ENCODE measurements around the gene HECW1. TPM values are rescaled to one million over a fixed set of nuclear protein-coding genes. Genes with fewer than 3 reads are reported as not detected.
"Not testable (repeated sequence)": the region's sequence is repeated elsewhere in the genome, so short reads cannot be mapped to it uniquely, and the experiment has no call there.

HECW1 gene
- polyA plus RNA-seq, 1 donor from 2014 or later: not detected

DNA sequence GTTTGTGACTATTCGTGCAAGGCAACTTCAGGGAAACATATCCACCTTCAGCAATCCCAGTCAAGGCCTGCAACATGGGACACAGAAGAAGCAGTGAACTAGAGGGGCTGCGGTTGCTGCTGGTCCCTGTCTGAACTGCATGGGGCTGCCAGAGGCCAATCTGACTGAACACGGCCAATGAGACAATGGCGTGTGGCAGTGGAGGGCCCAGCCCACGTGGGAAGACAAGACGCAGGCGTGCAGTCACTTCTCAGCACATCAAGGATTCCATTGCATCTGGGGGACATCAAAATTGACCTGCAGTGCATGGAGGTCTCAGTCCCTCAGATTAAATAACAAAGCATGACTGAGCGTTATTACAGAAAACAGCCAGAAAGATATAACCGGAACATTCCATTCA lies 215.9 kb downstream of the HECW1 start:
- no peak overlapping the region for H3K27ac Mint-ChIP-seq
- peaks cover 1% of the 10 kb centered on the region for H3K36me3 Mint-ChIP-seq
- H3K4me3 Mint-ChIP-seq: no peak overlapping the region
- H3K27me3 Mint-ChIP-seq: peaks cover 5% of the 10 kb centered on the region
- peaks cover 0 to 5% (median 0%) of the 10 kb centered on the region in 3 donors for H3K9me3 Mint-ChIP-seq
- no peaks in the 10 kb centered on the region for H3K4me1 Mint-ChIP-seq

DNA sequence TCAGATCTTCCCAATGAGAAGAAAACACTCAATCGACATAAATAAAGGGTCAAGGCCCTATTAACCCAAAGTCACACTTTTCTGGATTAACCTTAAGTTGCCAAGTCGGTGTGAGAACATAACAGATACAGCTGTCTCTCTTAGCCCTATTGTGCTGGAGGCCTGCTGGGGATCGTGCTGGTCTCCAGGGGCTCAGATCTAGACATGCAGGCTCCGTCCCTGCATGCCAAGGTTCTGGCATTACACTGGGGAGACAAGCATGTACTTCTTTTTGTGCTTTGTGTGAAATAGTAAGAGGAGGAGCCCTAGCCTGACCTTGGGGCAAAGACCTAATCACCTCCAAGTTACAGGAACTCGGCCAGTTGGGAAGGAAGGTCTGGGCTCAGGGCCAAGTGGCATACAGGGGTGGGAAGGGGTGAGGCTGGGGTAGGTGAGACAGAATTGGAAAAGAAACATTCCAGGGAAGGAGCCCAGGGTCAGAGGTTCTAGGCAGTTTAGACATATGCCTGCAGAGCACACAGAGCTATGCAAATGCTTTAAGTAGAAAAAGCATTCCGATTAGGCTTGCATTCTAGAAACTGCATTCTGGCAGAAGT lies 216.4 kb downstream of the HECW1 start:
- Mint-ChIP-seq H3K4me3 (no peak overlapping the region), H3K36me3 (peaks cover 1% of the 10 kb centered on the region), H3K9me3 (peaks cover 0 to 5% (median 0%) of the 10 kb centered on the region in 3 donors), H3K27ac (no peak overlapping the region), H3K27me3 (peaks cover 5% of the 10 kb centered on the region), H3K4me1 (no peaks in the 10 kb centered on the region)

- H3K9me3 Mint-ChIP-seq: peaks cover 0 to 2% (median 0%) of the 10 kb centered on the region in 3 donors
- H3K36me3 Mint-ChIP-seq: peaks cover 1% of the 10 kb centered on the region
- peaks cover 5% of the 10 kb centered on the region for H3K27me3 Mint-ChIP-seq
- H3K4me1 Mint-ChIP-seq: no peaks in the 10 kb centered on the region
- no peak overlapping the region for H3K4me3 Mint-ChIP-seq
- no peak overlapping the region for H3K27ac Mint-ChIP-seq
Observed at GRCh38 chr7:43332193-43332796, 219.8 kb downstream of the HECW1 start.

GRCh38 chr7:43337191-43337590 lies 224.7 kb downstream of the HECW1 start:
- Mint-ChIP-seq H3K36me3 (no peaks in the 10 kb centered on the region), H3K27ac (no peak overlapping the region), H3K4me3 (no peak overlapping the region), H3K27me3 (peaks cover 8% of the 10 kb centered on the region), H3K4me1 (no peaks in the 10 kb centered on the region), H3K9me3 (peaks cover 0 to 8% (median 0%) of the 10 kb centered on the region in 3 donors)

DNA sequence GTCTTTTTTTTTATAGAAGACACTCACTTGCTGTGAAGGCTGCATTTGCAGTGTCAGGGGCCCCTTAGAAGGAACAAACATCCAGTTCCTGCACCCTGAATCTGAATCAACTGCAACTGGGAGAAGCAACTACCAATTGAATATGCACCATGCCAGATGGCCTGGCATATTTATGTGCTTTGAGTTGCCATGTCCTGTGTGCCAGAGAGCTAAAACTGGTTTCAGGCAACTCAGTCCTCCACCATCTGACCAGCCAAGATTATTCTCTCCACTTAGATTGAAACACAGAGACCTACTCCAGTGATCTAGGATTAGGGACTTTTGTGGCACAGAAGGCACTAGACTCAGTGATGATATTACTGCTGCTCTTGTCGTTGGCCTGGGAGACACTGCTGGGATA lies 225.4 kb downstream of the HECW1 start:
- Mint-ChIP-seq H3K27me3 (peaks cover 9% of the 10 kb centered on the region), H3K9me3 (peaks cover 0 to 7% (median 0%) of the 10 kb centered on the region in 3 donors), H3K4me1 (no peaks in the 10 kb centered on the region), H3K36me3 (no peaks in the 10 kb centered on the region), H3K4me3 (no peak overlapping the region), H3K27ac (no peak overlapping the region)

GRCh38 chr7:43341132-43341531 lies 228.7 kb downstream of the HECW1 start:
- peaks cover 9% of the 10 kb centered on the region for H3K27me3 Mint-ChIP-seq
- H3K36me3 Mint-ChIP-seq: no peaks in the 10 kb centered on the region
- H3K9me3 Mint-ChIP-seq: peaks cover 0 to 13% (median 0%) of the 10 kb centered on the region in 3 donors
- H3K27ac Mint-ChIP-seq: no peak overlapping the region
- no peak overlapping the region for H3K4me3 Mint-ChIP-seq
- H3K4me1 Mint-ChIP-seq: no peaks in the 10 kb centered on the region

DNA sequence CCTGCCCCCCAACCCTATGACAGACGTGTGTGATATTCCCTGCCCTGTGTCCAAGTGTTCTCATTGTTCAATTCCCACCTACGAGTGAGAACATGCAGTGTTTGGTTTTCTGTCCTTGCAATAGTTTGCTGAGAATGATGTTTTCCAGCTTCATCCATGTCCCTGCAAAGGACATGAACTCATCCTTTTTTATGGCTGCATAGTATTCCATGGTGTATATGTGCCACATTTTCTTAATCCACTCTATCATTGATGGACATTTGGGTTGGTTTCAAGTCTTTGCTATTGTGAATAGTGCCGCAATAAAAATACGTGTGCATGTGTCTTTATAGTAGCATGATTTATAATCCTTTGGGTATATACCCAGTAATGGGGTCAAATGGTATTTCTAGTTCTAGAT lies 231.0 kb downstream of the HECW1 start:
- Mint-ChIP-seq H3K27me3 (peaks cover 14% of the 10 kb centered on the region), H3K9me3 (peaks cover 0 to 21% (median 0%) of the 10 kb centered on the region in 3 donors)
- not testable (repeated sequence) for H3K27ac Mint-ChIP-seq, H3K36me3 Mint-ChIP-seq, H3K4me3 Mint-ChIP-seq, H3K4me1 Mint-ChIP-seq

DNA sequence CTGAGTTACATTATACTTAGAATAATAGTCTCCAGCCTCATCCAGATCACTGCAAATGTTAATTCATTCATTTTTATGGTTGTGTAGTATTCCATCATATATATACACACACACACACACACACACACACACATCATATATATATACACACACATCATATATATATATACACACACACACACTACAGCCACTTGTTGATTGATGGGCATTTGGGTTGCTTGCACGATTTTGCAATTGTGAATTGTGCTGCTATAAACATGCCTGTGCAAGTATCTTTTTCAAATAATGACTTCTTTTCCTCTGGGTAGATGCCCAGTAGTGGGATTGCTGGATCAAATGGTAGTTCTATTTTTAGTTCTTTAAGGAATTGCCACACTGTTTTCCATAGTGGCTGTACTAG lies 233.2 kb downstream of the HECW1 start:
- Mint-ChIP-seq H3K27me3 (peaks cover 18% of the 10 kb centered on the region), H3K9me3 (peaks cover 0 to 24% (median 4%) of the 10 kb centered on the region in 3 donors)
- H3K36me3 Mint-ChIP-seq, H3K4me3 Mint-ChIP-seq, H3K27ac Mint-ChIP-seq, H3K4me1 Mint-ChIP-seq: not testable (repeated sequence)

- Mint-ChIP-seq H3K9me3 (peaks cover 4 to 18% (median 6%) of the 10 kb centered on the region in 3 donors), H3K4me1 (peaks cover 0 to 1% (median 0%) of the 10 kb centered on the region in 3 donors), H3K4me3 (no peak overlapping the region), H3K27me3 (peaks cover 19% of the 10 kb centered on the region), H3K27ac (no peak overlapping the region), H3K36me3 (peaks cover 3% of the 10 kb centered on the region)
Observed at GRCh38 chr7:43351683-43352082, 239.2 kb downstream of the HECW1 start.

DNA sequence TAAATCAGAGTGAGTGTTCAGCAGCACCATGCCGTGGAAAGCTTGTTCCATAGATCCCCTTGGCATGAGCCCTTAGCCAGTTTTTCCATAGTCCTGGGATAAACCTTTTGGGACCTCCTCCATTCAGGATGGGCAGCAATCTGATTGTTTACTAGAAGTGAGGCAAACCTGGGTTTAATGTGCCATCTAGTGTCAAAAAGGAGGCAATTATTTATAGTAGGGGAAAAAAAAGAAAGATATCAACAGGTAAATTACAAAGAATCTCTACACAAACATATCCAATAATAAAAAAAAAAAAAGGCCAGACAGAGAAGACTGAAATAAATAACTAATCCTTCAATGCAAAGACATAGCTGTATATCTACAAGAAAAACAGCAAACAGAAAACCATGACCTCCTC lies 241.5 kb downstream of the HECW1 start:
- no peak overlapping the region for H3K4me3 Mint-ChIP-seq
- H3K27ac Mint-ChIP-seq: no peak overlapping the region
- no peaks in the 10 kb centered on the region for H3K36me3 Mint-ChIP-seq
- peaks cover 10% of the 10 kb centered on the region for H3K27me3 Mint-ChIP-seq
- peaks cover 4 to 8% (median 6%) of the 10 kb centered on the region in 3 donors for H3K9me3 Mint-ChIP-seq
- peaks cover 0 to 1% (median 0%) of the 10 kb centered on the region in 3 donors for H3K4me1 Mint-ChIP-seq

DNA sequence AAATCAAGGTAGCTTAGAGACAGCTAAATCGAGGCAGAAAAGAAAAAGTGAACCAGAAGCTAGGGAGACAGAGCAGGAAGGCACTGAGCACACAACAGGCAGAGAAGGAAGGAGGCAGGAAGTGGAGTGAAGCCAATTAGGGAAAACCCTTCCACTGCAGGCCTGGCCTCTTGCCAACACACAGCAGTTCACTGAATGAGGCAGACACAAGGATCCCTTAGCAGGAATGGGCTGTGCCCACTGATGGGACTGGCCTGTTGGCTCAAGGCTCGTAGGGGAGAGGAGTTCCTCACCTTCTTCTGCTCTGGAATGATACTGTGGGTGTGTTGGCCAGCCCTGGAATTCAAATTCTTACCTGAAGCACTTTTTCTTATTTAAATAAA lies 250.2 kb downstream of the HECW1 start:
- Mint-ChIP-seq H3K36me3 (peaks cover 2% of the 10 kb centered on the region), H3K4me1 (no peaks in the 10 kb centered on the region), H3K9me3 (no peaks in the 10 kb centered on the region), H3K4me3 (no peak overlapping the region), H3K27ac (no peak overlapping the region), H3K27me3 (no peaks in the 10 kb centered on the region)

DNA sequence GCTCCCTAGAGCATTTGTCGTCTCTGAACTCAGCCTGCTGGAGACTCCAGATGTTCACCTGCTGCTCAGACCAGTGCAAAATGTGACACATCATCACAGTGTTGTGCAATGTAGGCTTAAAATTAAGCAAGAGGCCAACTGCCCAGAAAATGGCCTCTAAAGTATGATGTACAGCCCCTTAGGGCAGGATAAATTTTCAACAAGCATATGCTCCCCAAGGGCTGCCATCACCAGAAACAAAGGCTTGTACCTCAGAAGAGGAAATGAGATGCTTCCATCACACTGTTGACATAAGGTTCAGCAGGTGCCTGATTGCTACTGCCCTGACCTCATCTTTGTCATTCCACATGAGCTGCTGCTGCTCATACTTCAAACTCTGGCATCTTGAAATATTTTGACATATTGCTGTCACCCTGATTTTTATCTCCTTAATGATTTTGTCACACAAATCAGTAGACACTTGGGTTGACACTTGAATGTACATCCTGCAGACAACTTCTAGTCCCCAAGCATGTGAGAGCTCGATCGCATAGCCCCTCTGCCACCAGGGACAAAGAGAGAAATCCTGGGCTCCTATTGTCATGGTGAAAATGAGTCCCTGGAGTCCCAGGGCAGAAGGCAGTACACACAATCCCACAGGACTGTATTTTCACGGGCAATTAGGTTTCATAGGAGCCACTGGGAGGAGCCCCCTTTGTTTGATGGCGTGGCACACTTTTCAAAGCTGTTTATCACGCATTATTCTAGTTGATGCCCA lies 250.8 kb downstream of the HECW1 start:
- H3K9me3 Mint-ChIP-seq: no peaks in the 10 kb centered on the region
- H3K27me3 Mint-ChIP-seq: no peaks in the 10 kb centered on the region
- peaks cover 2% of the 10 kb centered on the region for H3K36me3 Mint-ChIP-seq
- no peak overlapping the region for H3K27ac Mint-ChIP-seq
- no peaks in the 10 kb centered on the region for H3K4me1 Mint-ChIP-seq
- H3K4me3 Mint-ChIP-seq: no peak overlapping the region

DNA sequence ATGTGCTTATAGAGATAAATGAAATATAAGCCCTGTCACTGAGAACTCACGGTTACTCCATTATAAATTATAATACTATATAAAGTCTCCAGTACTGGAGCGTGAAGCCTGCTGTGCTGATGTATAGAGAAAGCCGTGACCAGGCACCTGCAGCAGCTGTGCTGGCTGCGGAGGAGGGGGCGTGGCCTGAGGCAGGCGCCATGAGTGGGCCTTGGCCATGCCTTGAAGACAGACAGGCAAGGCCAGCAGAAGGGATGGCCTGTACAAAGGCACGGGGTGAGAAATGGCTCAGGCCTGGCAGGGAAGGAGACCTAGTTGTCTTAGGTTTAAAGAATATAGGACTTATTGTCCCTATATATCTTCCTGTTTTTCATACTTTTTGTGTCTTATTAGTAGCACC lies 251.9 kb downstream of the HECW1 start:
- no peak overlapping the region for H3K27ac Mint-ChIP-seq
- H3K27me3 Mint-ChIP-seq: peaks cover 2% of the 10 kb centered on the region
- peaks cover 2% of the 10 kb centered on the region for H3K36me3 Mint-ChIP-seq
- no peaks in the 10 kb centered on the region for H3K9me3 Mint-ChIP-seq
- H3K4me1 Mint-ChIP-seq: no peaks in the 10 kb centered on the region
- H3K4me3 Mint-ChIP-seq: no peak overlapping the region

DNA sequence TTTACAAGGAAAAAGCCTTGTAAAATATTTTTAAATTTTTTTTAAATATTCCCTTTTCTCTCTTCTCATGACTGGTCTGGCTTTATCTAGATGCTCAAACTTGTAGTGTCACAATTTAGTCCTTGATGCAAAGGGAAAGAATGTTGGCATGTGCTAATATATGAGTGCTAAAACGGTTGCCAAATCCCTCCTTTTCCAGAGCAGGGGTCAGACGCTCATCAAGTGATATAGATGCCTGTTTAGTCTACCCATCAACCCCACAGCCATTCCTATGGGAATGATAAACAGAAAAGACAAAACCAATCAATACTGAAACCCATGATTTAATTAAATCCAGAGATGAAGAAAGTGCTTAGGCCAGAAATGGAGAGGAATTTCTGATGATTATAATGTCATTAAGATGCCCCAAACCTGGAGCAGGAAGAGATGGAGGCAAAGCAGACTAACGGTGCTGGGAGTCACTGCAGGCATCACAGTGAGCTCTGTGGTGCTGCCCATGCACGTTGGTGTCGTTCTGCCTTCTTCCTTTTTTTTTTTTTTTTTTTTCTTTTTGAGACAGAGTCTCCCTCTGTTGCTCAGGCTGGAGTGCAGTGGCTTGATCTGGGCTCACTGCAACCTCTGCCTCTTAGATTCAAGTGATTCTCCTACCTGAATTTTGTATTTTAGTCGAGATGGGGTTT lies 260.4 kb downstream of the HECW1 start:
- Mint-ChIP-seq H3K36me3 (peaks cover 1% of the 10 kb centered on the region), H3K27ac (no peak overlapping the region), H3K4me1 (peaks cover 0 to 2% (median 0%) of the 10 kb centered on the region in 3 donors), H3K9me3 (peaks cover 0 to 2% (median 0%) of the 10 kb centered on the region in 3 donors), H3K4me3 (no peak overlapping the region), H3K27me3 (peaks cover 8% of the 10 kb centered on the region)
